ENCODE measurements around the gene AUNIP. TPM values are rescaled to one million over a fixed set of nuclear protein-coding genes. Genes with fewer than 3 reads are reported as not detected.
A peak's percentile ranks its signal among the peaks of the same experiment; 100 is the strongest.

The AUNIP gene
- polyA plus RNA-seq, 1 of the 3 experiments (the other 2 are of a cell fraction): 1.9 TPM

DNA sequence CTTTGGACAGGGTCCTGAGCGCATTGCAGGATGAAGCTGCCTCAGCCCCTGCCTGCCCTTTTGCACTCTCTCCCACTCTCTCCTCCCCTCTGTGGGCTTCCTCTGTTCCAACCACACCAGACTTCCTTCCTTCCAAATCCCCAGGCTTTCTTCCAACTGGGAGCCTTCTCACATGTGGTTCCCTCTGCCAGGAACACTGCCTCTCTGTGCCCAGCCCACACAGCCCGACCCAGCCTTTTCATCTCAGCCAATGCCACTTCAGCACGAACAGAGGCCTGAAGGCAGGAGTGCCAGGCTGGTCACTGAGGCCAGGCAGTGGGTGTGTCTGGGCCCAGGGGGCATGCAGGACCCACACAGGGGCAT, 53.4 kb downstream of the AUNIP start (continued):
- TF ChIP-seq RXRA (IDR thresholded peaks at IDR 0.05; ENCODE audit: borderline replicate concordance, low read depth) (no peak), EZH2phosphoT487 (IDR thresholded peaks at IDR 0.05; ENCODE audit: borderline replicate concordance, low read depth) (no peak), POLR2AphosphoS5 (IDR thresholded peaks at IDR 0.05; ENCODE audit: low read depth, low read length) (no peak), FOXM1 (IDR thresholded peaks at IDR 0.05; ENCODE audit: low read depth) (no peak), FOXJ3 (CRISPR knock-in tag; IDR thresholded peaks at IDR 0.05) (no peak), YY1 (IDR thresholded peaks at IDR 0.05; ENCODE audit: low read depth) (no peak)
- TF ChIP-seq, protein P1, sequence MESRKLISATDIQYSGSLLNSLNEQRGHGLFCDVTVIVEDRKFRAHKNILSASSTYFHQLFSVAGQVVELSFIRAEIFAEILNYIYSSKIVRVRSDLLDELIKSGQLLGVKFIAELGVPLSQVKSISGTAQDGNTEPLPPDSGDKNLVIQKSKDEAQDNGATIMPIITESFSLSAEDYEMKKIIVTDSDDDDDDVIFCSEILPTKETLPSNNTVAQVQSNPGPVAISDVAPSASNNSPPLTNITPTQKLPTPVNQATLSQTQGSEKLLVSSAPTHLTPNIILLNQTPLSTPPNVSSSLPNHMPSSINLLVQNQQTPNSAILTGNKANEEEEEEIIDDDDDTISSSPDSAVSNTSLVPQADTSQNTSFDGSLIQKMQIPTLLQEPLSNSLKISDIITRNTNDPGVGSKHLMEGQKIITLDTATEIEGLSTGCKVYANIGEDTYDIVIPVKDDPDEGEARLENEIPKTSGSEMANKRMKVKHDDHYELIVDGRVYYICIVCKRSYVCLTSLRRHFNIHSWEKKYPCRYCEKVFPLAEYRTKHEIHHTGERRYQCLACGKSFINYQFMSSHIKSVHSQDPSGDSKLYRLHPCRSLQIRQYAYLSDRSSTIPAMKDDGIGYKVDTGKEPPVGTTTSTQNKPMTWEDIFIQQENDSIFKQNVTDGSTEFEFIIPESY (IDR thresholded peaks at IDR 0.05; ENCODE audit: borderline replicate concordance, low read depth): no peak

DNA sequence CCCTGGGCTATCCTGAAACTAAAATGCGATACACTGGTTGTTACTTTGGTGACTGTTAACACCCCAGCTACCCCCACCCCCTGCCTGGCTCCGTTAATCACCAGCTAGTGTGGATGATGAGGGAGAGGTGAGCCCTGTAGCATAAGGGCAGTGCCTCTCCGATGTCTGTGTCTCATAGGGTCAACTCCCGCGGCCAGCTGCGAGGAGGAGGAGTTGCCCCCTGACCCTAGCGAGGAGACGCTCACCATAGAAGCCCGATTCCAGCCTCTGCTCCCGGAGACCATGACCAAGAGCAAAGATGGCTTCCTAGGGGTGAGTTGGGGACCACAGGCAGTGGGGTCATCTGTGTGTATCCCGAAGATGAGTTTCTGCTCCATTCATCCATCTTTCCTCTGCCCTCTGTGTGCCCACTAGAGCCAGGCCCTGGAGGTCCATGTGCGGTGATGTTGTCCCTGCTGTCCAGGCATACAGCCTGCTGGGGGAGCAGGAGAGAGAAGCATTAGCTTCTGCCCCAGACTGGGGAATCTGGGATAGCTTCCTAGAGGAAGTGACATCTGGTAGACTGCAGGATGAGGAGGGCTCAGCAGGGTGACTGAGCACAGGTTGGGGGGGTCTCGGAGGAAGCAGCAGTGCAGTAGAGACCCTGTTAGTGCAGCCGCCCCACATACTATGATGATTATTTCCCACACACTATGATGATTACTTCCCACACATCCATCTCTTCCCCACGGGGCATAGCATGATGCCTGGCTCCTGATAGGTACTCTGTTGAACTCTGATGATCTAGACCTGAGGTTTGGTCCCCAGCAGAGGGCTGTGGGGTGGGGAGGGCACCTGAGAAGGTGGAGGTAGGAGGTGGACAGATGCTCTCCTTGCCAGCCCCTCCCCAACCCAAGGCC, 54.0 kb downstream of the AUNIP start:
- Histone ChIP-seq H3K27ac (ENCODE audit: low read depth in 2 of 2, low read length in 1 of 2) (0 out of 4 replicates have a peak overlapping the region, but pooled peaks of 1 of the 2 experiments have one; percentile 5), H3K9me2 (no peaks in the 10 kb centered on the region), H3K9me3 (no peaks in the 10 kb centered on the region), H3K79me2 (ENCODE audit: insufficient read depth) (peaks cover 24% of the 10 kb centered on the region; the same call in 1 of the 2 replicates), H3K27me3 (ENCODE audit: insufficient read depth) (no peaks in the 10 kb centered on the region), H3K4me2 (no peak overlapping the region), H2AFZ (ENCODE audit: low read depth) (no peak overlapping the region), H3K9ac (no peak overlapping the region), H3K4me3 (ENCODE audit: low read depth in 2 of 2, low read length in 1 of 2) (no peak overlapping the region), H3K4me1 (ENCODE audit: control insufficient read depth in 1 of 2, insufficient read depth in 2 of 2, low read depth in 1 of 2, low read length in 1 of 2) (peaks cover 0 to 31% of the 10 kb centered on the region in 2 experiments; a peak in 3 of 4 replicates), H3F3A (replicated peaks; ENCODE audit: insufficient read depth) (peaks cover 13% of the 10 kb centered on the region), H3K36me3 (replicated peaks in 1 of 2; ENCODE audit: control insufficient read depth in 1 of 2, insufficient read depth in 2 of 2, low read length in 1 of 2) (peaks cover 3 to 32% of the 10 kb centered on the region in 2 experiments), H4K20me1 (ENCODE audit: insufficient read depth) (no peaks in the 10 kb centered on the region)
- no peak for DNase-seq
- WGBS (ENCODE audit: low lambda C conversion rate): 85% methylated on average over 9 of the region's 15 CpGs
- ChIA-PET CTCF (interaction anchor here (0.6 kb wide), 1 partner anchor 14 kb away, joined by 3 read pairs; the partner anchor contains the start of gene MTFR1L), POLR2A (no interaction called here)
- no peak for TF ChIP-seq EP300 (IDR thresholded peaks at IDR 0.05; ENCODE audit: borderline replicate concordance in 1 of 2, low read depth in 1 of 2, low read length in 1 of 2)
- TF ChIP-seq RCOR1 (IDR thresholded peaks at IDR 0.05; ENCODE audit: low read length): no peak
- no peak for TF ChIP-seq CHD2 (IDR thresholded peaks at IDR 0.05; ENCODE audit: low read length, partially characterized antibody)
- TF ChIP-seq MXI1 (IDR thresholded peaks at IDR 0.05; ENCODE audit: low read depth, low read length): no peak
- TF ChIP-seq, protein P1 (IDR thresholded peaks at IDR 0.05; ENCODE audit: borderline replicate concordance, low read depth): no peak
- no peak for TF ChIP-seq SMC3 (IDR thresholded peaks at IDR 0.05; ENCODE audit: low read depth, low read length)
- TF ChIP-seq TAF1 (IDR thresholded peaks at IDR 0.05; ENCODE audit: borderline replicate concordance, low read depth, low read length): no peak
- no peak for TF ChIP-seq TCF12 (IDR thresholded peaks at IDR 0.05)
- TF ChIP-seq EZH2phosphoT487 (IDR thresholded peaks at IDR 0.05; ENCODE audit: borderline replicate concordance, low read depth): no peak
- TF ChIP-seq RAD21 (IDR thresholded peaks at IDR 0.05; ENCODE audit: low read length): no peak
- no peak for TF ChIP-seq NFIC (IDR thresholded peaks at IDR 0.05; ENCODE audit: borderline replicate concordance)
- no peak for TF ChIP-seq POLR2AphosphoS5 (IDR thresholded peaks at IDR 0.05; ENCODE audit: low read depth, low read length)
- TF ChIP-seq SIN3A (IDR thresholded peaks at IDR 0.05; ENCODE audit: borderline replicate concordance, low read depth, low read length): no peak
- TF ChIP-seq, protein P2, sequence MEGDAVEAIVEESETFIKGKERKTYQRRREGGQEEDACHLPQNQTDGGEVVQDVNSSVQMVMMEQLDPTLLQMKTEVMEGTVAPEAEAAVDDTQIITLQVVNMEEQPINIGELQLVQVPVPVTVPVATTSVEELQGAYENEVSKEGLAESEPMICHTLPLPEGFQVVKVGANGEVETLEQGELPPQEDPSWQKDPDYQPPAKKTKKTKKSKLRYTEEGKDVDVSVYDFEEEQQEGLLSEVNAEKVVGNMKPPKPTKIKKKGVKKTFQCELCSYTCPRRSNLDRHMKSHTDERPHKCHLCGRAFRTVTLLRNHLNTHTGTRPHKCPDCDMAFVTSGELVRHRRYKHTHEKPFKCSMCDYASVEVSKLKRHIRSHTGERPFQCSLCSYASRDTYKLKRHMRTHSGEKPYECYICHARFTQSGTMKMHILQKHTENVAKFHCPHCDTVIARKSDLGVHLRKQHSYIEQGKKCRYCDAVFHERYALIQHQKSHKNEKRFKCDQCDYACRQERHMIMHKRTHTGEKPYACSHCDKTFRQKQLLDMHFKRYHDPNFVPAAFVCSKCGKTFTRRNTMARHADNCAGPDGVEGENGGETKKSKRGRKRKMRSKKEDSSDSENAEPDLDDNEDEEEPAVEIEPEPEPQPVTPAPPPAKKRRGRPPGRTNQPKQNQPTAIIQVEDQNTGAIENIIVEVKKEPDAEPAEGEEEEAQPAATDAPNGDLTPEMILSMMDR (IDR thresholded peaks at IDR 0.05): no peak
- TF ChIP-seq GATA2 (CRISPR knock-in tag; IDR thresholded peaks at IDR 0.05): no peak
- no peak for TF ChIP-seq RFX5 (IDR thresholded peaks at IDR 0.05; ENCODE audit: low read length)
- TF ChIP-seq, protein P3, sequence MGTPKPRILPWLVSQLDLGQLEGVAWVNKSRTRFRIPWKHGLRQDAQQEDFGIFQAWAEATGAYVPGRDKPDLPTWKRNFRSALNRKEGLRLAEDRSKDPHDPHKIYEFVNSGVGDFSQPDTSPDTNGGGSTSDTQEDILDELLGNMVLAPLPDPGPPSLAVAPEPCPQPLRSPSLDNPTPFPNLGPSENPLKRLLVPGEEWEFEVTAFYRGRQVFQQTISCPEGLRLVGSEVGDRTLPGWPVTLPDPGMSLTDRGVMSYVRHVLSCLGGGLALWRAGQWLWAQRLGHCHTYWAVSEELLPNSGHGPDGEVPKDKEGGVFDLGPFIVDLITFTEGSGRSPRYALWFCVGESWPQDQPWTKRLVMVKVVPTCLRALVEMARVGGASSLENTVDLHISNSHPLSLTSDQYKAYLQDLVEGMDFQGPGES (IDR thresholded peaks at IDR 0.05; ENCODE audit: low read depth, low read length): no peak
- no peak for TF ChIP-seq USF2 (IDR thresholded peaks at IDR 0.05; ENCODE audit: borderline replicate concordance, low read depth, low read length)
